GM18867 (cell line): ENCODE results near the gene RBM17.
"Not testable (repeated sequence)": the region's sequence is repeated elsewhere in the genome, so short reads cannot be mapped to it uniquely, and the experiment has no call there.

Experiments used
- ATAC-seq: cut with Tn5 transposase; IDR thresholded peaks from one replicate; pipeline ENCODE4 v1.9.1; 2021; ENCODE audit warnings: mild to moderate bottlenecking, moderate library complexity; ENCODE audit not compliant: unreplicated experiment

Gene RBM17

GRCh38 chr10:6109444-6109775, 20.6 kb downstream of the RBM17 start:
- ATAC-seq = no peak

DNA sequence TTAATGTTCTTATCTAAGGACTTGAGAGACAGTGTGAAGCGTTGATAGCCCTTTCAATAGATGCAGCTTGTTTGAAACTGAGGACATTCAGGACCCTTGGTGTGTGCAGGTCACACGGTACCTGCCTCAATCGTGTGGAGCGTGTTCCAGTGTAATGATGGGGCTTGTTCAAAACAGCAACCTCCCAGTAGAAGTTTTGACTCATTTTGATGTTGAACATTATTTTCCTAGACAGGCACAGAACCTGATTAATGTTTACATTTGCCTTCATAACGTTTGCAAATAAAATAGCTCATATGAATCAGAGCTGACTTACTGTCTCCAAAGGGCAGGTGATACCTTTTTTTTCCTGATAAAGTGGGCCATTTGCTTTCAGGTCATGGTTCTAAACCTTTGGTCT, 21.3 kb downstream of the RBM17 start:
- ATAC-seq = no peak

DNA sequence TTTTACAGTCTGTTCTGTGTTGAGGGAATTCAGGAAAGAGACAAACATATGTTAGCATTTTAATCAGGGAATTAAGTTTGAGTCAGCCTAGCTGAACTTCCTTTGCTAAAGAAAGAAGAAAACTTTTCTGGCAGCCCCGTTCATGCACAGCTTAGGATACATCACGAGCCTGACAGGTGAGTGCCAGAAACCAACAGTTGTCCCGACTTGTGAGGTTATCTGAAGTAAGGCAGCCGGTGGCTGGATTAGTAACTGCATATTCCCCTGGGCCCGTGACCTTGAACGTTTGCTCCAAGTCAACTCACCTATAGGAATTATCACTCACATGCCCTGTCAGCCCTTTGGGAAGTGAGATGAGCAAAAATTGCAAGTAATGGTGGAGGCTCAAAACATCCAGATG, 24.1 kb downstream of the RBM17 start:
- ATAC-seq = no peak

DNA sequence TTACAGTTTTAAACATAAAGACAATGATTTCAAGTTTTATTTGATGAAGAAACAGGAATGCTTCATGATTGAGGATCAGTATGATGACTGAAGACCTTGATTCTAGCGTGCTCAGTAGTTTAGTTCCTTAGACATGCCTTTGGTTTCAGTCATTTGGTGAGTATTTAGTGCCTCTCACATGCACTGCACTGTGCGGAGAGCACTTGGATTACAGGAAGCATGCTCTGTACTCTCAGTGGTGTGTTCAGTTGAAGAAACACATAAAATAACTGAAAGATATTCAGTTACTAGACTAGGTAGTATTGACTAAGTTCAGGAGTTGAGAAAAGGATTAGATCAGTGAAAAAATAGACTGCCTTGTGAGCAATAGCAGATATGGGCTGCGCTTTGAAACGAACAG, 25.5 kb downstream of the RBM17 start:
- no peak for ATAC-seq

DNA sequence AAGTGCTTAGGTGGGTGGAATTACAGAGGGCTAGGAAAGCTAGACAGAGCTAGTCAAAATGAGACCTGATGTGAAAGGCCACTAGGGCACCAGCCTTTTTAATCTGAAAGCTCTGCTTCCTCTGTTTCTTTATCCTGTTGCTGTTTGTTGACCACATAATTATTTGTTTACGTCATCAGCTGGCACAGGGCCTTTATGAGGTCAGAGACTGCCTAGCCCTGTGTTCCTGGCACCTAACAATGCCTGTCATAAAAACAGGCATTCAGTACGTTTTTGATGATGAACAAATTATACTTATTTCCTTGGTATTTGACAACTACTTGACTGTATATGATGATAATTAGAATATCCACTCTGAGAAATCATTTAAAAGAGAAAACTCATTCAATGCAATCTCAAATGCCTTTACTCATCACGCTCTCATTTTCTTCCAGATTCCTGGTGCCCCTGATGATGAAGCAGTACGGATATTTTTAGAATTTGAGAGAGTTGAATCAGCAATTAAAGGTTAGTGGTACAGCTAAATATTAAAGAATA, 26.0 kb downstream of the RBM17 start:
- no peak for ATAC-seq

DNA sequence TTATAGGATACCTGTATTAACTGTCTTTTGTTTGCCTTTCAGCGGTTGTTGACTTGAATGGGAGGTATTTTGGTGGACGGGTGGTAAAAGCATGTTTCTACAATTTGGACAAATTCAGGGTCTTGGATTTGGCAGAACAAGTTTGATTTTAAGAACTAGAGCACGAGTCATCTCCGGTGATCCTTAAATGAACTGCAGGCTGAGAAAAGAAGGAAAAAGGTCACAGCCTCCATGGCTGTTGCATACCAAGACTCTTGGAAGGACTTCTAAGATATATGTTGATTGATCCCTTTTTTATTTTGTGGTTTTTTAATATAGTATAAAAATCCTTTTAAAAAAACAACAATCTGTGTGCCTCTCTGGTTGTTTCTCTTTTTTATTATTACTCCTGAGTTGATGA, 26.6 kb downstream of the RBM17 start:
- no peak for ATAC-seq

DNA sequence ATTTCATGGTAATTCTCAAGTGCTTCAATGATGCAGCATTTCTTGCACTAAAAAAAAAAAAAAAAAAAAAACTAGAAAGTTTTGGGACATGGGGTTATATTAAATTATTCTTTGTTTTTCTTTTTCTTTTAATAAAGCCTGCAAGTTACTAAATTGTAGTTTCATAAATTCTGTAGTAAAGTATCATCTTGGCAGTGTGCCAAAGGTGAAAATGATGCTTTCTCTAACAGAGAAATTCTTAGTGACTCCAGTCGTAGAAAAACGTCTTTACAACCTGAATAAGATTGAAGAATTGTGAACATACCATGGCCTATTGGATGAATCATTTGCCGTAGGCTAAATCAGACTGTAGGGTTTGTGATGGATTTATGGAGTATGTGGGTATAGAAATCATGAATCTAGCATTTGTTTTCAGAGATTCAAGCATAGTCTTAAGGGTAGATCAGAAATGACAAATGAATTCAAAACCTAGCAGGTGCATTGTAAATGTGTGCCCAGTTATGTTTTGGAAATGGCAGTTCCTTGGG, 27.1 kb downstream of the RBM17 start:
- no peak for ATAC-seq

DNA sequence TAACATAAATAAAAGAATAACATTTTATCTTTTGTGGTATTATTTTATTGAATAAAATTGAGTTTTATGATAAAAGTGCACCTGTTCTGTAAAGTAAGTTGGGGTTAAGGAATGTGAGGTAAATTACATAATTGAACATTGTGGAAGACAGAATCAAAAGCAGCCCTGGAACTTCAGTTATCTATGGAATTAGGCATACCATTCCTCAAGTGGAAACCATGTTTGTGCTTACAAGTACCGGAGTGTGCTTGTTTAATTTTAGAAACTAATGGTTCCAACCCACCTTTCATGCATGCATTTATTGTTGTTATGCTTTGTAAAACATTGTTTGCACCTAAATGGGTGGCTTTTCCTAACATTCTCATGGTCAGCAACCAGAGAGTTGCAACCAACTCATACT, 28.0 kb downstream of the RBM17 start:
- no peak for ATAC-seq

GRCh38 chr10:6117711-6118110, 28.9 kb downstream of the RBM17 start:
- ATAC-seq = no peak

- ATAC-seq = no peak
Measured at GRCh38 chr10:6119423-6119822, 30.6 kb downstream of the RBM17 start.

- no peak for ATAC-seq
Measured at GRCh38 chr10:6119962-6120361, 31.1 kb downstream of the RBM17 start.

GRCh38 chr10:6120691-6121090, 31.9 kb downstream of the RBM17 start:
- no peak for ATAC-seq

DNA sequence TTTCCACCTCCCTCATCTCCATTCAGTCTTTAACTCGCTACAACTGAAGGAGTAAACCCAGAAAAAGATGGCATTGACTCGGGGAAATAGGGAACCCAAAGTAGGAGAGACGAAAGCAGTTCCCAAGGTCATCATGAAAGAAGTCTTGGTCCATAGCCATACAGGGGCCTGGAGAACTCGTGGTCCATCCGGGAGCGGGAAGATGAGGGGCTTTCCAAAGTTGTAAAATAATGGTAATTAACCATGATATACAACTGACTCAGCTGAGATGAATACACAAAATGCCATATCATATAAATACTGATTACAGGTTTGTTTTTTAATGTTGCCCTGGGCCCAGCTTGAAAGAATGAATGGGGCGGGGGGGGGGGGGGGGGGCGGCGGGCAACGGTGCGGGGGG, 32.3 kb downstream of the RBM17 start:
- ATAC-seq = no peak

DNA sequence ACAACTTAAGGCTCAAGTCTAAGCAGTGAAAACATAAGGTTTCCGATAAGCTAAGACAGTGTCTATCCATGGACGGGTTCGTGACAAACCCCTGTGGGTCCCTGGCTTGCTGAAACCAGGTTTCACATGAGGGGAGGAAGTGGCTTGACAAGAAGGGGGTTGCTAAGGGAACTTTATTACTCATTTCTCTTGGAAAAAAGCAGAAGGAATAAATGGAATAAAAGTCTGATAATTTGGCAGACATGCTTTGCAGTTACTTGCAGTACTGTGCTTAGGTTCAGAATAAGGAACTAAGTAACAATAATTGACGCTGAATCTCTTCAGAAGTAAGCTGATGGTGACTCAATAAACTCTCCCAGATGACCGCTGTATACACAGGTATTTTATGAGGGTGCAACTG, 34.7 kb downstream of the RBM17 start:
- no peak for ATAC-seq

- ATAC-seq = no peak
Measured at GRCh38 chr10:6124666-6125065, 35.8 kb downstream of the RBM17 start.

GRCh38 chr10:6127461-6127860, 38.6 kb downstream of the RBM17 start:
- ATAC-seq = not testable (repeated sequence)

- ATAC-seq = no peak
Measured at GRCh38 chr10:6128087-6128486, 39.3 kb downstream of the RBM17 start.

- no peak for ATAC-seq
Measured at GRCh38 chr10:6128591-6129251, 39.9 kb downstream of the RBM17 start.

DNA sequence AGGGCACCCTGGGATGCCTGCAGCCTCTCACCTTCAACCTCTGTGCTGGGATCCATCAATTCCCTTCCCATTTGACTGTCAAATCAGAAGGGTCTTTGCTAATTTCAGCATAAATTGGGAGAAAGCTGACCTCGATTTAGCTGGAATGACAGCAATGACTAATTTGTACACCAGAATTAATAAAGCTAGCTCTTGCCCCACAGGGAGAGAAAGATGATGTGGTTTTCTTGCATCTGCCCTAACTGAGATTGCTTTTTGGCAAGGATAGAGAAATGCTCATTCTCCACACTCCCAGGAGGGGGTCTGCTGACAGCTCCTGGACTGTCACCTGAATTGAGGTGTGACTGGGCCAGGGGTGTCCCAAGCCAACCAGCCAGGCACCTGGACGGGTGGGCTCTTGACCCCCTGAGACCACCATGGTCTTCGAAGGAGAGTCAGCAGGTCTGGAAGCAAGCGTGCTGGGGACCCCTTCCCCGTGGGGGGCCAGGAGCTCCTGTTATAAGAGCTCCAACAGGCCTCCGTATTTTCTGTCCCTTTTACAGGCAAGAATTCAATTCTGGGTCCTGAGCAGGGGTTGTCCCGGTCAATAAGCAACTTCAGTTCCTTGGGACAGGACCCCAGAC, 42.1 kb downstream of the RBM17 start:
- ATAC-seq = no peak

DNA sequence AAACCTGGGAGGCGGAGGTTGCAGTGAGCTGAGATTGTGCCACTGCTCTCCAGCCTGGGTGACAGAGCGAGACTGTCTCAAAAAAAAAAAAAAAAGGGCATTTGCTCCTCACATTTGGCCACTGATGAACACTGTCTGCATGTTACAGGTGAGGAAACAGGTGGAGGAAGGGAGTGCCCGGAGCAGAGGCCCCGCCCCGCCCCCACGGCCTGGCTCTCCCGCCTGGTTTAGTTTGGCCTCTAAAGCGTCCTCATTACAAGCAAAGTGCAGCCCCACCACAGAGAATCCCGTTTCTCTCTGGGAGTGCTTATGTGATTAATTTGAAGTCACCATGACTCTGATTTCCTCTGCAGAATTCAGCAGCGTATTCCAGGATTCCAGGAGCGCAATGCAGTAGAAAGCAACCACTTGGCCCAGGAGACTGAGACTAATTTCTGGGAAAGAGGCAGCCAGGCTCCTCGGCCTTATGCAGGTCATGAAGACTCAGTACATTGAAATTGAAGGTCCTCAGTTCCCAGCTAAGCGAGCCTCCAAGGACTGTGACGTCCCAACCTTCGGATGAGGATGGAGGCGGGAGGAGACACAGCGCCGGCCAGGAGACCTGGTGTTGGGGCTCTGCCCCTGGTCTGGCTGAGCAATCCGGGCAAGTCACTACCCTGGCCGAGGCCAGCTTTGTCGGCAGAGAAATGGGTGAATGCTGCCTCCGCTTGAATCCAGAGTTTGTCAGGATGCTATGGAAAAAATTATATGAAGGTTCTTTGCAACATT, 44.7 kb downstream of the RBM17 start:
- ATAC-seq = no peak

DNA sequence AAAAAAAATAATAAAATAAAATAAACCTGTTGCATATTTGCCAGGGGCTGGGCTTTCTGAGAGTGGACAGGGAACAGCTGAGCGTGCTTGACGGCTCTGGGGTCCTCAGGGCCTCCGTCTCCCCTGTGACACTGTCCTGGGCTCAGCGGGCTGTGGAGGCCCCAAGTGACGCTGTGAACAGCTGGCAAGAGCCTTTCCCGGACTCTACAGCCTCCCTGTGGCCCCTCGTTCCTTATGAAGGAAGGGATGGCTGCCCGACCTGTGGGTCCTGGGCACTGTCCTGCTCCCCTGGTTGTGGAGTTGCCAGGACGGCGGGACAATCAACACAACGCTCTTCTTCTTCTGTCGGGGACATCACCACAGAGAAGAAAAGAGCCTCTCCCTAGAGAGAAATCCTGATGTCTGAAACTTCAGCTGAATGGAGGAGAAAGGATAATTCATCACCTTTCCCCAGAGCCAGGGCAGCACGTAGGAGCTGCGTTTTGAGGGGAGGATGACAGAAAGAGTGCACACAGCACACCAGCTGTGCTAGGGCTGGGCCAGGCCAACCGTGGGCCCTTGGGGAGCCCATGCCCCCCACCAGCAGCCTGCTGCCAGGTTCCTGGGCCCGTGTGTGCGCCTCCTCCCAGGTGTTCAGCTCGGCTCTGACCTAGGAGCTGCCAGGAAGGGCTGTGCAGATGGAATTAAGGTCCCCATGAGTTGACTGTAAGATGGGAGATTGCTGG, 45.4 kb downstream of the RBM17 start:
- ATAC-seq = no peak
